Type B pancreatic cell (in vitro differentiated cells): ENCODE results near the gene LRRC56. TPM values are rescaled to one million over a fixed set of nuclear protein-coding genes. Genes with fewer than 3 reads are reported as not detected.

Experiments
- DNase-seq: peaks from one replicate; pipeline ENCODE4 v3.0.0; 2021; ENCODE audit warnings: mixed read lengths; ENCODE audit not compliant: unreplicated experiment; ENCODE audit errors: extremely low spot score
- H3K27ac Mint-ChIP-seq: 2 replicates; pipeline ENCODE4 v1.8.0; 2021; ENCODE audit warnings: mild to moderate bottlenecking, mixed read lengths
- H3K27me3 Mint-ChIP-seq: 2 replicates; pipeline ENCODE4 v1.8.0; 2021; ENCODE audit warnings: mixed read lengths
- H3K36me3 Mint-ChIP-seq: 2 replicates; pipeline ENCODE4 v1.8.0; 2021; ENCODE audit warnings: mixed read lengths
- H3K4me1 Mint-ChIP-seq: one replicate; pipeline ENCODE4 v1.8.0; 2021; ENCODE audit warnings: mixed read lengths; ENCODE audit not compliant: unreplicated experiment
- H3K4me3 Mint-ChIP-seq: 2 replicates; pipeline ENCODE4 v1.8.0; 2021; ENCODE audit warnings: mild to moderate bottlenecking, mixed read lengths
- H3K9me3 Mint-ChIP-seq: 2 replicates; pipeline ENCODE4 v1.8.0; 2021; ENCODE audit warnings: mixed read lengths
- long read RNA-seq: library from polyadenylated mRNA; unstranded; transcript quantifications from one replicate; pipeline ENCODE4 v2.0.0, GENCODE V29; 2020
- total RNA-seq: library from RNA; stranded (reverse); gene quantifications from 2 replicates; pipeline ENCODE4 v1.2.1, GENCODE V29; 2021; ENCODE audit warnings: low replicate concordance
- TF ChIP-seq, protein P1 (sequence below): fragments of 200-600 bp; sonication (generic); conservative IDR thresholded peaks from 2 replicates; pipeline ENCODE4 v1.5.0; 2021; ENCODE audit warnings: antibody characterized with exemption, mild to moderate bottlenecking

Gene LRRC56, protein sequence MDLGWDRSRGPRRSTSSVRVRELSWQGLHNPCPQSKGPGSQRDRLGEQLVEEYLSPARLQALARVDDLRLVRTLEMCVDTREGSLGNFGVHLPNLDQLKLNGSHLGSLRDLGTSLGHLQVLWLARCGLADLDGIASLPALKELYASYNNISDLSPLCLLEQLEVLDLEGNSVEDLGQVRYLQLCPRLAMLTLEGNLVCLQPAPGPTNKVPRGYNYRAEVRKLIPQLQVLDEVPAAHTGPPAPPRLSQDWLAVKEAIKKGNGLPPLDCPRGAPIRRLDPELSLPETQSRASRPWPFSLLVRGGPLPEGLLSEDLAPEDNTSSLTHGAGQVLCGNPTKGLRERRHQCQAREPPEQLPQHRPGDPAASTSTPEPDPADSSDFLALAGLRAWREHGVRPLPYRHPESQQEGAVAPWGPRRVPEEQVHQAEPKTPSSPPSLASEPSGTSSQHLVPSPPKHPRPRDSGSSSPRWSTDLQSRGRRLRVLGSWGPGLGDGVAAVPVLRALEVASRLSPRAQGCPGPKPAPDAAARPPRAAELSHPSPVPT
- total RNA-seq, result 1.7 and 1.8 TPM in 2 replicates
- long read RNA-seq, result 0 reads

DNA sequence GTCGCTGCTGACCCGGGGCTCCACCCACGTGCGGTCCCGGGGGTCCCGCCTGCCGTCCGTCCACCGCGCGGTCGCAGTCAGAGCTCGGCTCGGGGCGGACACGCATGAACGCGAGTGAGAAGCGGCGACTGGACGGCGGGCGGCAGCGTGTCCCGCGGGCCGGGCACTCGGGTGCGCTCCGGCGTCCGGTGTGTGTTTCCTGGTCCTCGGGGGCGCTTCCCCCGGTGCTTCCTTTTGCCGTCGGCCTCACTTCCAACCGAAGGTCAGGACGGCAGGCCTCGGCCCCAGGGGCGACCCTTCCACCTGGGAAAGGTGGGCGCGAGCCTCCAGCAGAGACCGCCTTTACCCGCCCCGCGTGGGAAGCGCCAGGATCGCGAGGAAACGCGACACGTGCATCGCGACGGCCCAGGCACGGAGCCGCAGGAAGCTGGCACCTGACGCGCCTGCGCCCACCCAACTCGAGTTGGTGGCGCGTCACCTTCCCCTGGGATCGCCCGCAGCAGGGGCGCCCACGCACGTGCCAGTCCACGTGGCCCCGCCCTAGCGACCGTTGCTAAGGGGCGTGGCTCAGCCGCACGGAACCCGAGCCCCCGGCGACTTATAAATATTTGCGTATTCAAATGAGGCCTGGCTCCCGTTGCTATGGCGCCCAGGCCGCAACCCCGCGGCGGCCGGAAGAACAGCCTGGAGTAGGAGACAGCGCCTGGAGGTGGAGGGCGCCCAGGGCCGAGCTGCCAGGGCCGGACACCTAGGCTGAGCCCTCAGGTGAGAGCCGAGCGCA, at the start of gene LRRC56:
TSS of gene LRRC56 (plus strand) at position 687 of the 781 bp plus-strand sequence. CDS start 3,158 bp downstream, outside the sequence.
- Mint-ChIP-seq H3K27ac (peak within 1 kb of the TSS; percentile 86), H3K4me1 (no peaks in the 10 kb centered on the region)
- peak; percentile 83 for DNase-seq

DNA sequence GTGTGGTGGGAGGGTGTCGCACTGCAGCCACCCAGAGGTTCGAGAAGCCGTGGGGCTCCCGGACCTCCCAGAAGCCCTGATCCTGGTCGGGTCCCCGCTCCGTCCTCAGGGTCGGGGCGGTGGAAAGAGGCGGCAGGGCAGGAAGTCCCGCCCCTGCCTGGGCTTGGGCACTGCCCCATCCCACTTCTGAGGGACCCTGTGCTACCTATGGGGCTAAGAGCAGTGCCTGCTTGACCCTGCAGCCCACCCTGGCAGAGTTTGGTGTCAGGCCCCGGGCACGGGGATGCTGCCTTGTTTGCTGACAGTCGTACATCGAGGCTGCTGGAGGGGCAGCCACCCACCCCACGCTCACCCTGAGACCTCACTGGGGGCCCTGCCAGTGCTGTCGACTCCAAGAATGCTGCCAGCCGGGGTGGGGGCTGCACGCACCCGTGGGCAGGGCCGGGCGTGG, 49.7 kb upstream of the LRRC56 start:
- Mint-ChIP-seq H3K4me3 (no peak overlapping the region), H3K36me3 (peaks cover 5% of the 10 kb centered on the region), H3K4me1 (no peaks in the 10 kb centered on the region), H3K27me3 (no peaks in the 10 kb centered on the region), H3K9me3 (no peaks in the 10 kb centered on the region), H3K27ac (no peak overlapping the region)
- TF ChIP-seq, protein P1, sequence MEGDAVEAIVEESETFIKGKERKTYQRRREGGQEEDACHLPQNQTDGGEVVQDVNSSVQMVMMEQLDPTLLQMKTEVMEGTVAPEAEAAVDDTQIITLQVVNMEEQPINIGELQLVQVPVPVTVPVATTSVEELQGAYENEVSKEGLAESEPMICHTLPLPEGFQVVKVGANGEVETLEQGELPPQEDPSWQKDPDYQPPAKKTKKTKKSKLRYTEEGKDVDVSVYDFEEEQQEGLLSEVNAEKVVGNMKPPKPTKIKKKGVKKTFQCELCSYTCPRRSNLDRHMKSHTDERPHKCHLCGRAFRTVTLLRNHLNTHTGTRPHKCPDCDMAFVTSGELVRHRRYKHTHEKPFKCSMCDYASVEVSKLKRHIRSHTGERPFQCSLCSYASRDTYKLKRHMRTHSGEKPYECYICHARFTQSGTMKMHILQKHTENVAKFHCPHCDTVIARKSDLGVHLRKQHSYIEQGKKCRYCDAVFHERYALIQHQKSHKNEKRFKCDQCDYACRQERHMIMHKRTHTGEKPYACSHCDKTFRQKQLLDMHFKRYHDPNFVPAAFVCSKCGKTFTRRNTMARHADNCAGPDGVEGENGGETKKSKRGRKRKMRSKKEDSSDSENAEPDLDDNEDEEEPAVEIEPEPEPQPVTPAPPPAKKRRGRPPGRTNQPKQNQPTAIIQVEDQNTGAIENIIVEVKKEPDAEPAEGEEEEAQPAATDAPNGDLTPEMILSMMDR, result no peak
- DNase-seq, result no peak

More for the DNA sequence above, at the start of gene LRRC56:
- Mint-ChIP-seq H3K9me3 (no peaks in the 10 kb centered on the region), H3K4me3 (peak within 1 kb of the TSS; percentile 93), H3K27me3 (peaks cover 18% of the 10 kb centered on the region), H3K36me3 (no peaks in the 10 kb centered on the region)
- TF ChIP-seq, protein P1, result no peak

DNA sequence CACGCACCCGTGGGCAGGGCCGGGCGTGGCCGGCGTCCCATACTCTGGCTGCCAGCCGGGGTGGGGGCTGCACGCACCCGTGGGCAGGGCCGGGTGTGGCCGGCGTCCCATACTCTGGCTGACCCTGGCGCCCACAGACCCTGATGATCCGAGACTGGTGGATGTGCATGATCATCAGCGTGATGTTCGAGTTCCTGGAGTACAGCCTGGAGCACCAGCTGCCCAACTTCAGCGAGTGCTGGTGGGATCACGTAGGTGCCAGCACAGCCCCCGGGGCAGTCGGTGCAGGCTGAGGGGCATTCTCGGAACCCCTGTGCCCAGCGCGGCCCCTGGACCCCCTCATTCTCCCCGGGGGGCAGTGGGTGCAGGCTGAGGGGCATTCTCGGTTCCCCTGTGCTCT, 49.3 kb upstream of the LRRC56 start:
- no peak overlapping the region for H3K4me3 Mint-ChIP-seq
- TF ChIP-seq, protein P1, result no peak
- no peaks in the 10 kb centered on the region for H3K9me3 Mint-ChIP-seq
- DNase-seq, result no peak
- H3K27me3 Mint-ChIP-seq, result no peaks in the 10 kb centered on the region
- no peaks in the 10 kb centered on the region for H3K4me1 Mint-ChIP-seq
- H3K36me3 Mint-ChIP-seq, result peaks cover 5% of the 10 kb centered on the region
- no peak overlapping the region for H3K27ac Mint-ChIP-seq

DNA sequence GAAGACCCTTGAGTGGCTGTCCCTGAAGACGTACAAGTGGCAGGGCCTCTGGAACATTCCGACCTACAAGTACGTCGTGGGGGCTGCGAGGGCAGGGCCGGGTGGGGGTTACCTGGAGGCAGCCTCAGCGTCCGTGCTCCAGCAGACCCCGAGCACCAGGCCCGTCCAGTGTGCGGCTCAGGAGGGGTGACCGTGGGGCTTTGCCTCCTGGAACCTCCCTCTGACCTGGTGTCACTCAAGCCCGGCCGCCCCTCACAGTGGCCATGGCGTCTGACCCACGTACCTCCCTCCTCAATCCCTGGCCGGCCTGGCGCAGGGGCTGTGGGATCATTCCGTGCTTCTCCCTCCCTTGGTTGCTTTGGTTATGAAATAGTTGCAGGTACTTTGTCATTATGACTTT, 48.7 kb upstream of the LRRC56 start:
- Mint-ChIP-seq H3K27ac (no peak overlapping the region), H3K27me3 (no peaks in the 10 kb centered on the region), H3K4me1 (no peaks in the 10 kb centered on the region), H3K4me3 (no peak overlapping the region), H3K36me3 (peaks cover under 1% of the 10 kb centered on the region), H3K9me3 (no peaks in the 10 kb centered on the region)
- TF ChIP-seq, protein P1, result no peak
- no peak for DNase-seq

DNA sequence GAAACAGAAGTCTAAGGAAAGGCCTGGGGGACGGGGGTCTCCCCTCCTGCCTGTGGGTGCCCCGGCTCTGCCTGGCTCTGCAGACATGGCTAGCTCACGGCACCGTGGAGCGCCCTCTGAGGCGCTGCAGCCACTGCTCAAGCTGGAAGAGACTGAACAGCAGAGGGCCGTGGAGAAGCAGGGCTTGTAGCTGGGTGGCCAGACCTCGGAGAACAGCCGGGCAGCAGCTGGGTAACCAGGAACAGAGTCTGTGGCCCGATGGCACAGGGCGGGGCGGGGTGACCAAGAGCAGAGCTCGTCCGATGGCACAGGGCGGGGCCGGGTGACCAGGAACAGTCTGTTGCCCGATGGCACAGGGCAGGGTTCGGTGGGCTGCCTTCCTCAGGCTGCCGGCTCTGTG, 48.3 kb upstream of the LRRC56 start:
- no peak overlapping the region for H3K27ac Mint-ChIP-seq

More for the DNA sequence above, 48.3 kb upstream of the LRRC56 start:
- no peak for DNase-seq
- Mint-ChIP-seq H3K27me3 (no peaks in the 10 kb centered on the region), H3K9me3 (no peaks in the 10 kb centered on the region), H3K36me3 (no peaks in the 10 kb centered on the region), H3K4me1 (no peaks in the 10 kb centered on the region), H3K4me3 (no peak overlapping the region)
- TF ChIP-seq, protein P1, result no peak
